ENCODE results near the gene SLC10A7. TPM values are rescaled to one million over a fixed set of nuclear protein-coding genes. Genes with fewer than 3 reads are reported as not detected.

The SLC10A7 gene
- total RNA-seq, 1 donor from 2014 or later = 8.9 TPM

DNA sequence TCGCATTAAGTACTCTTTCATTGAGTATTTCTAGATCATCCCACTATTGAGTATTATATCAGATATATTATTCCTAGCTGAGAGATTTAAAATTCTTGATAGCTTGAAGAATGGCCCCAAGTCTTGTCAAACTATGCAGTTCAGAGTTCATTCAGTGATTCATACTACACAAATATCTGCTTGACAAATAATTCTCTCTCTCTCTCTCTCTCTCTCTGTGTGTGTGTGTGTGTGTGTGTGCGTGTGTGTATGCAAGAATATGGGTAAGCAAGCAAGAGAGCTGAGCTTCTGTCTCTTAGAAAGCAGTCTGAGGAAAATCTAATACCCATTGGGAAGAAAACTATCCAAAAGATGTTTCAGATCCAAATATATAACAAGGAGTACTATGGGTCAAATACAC, 142.0 kb downstream of the SLC10A7 start:
- H3K4me3 Mint-ChIP-seq (ENCODE audit: unreplicated experiment) = no peak overlapping the region
- no peaks in the 10 kb centered on the region for H3K79me2 ChIP-seq (ENCODE audit: insufficient read depth, low read length)
- H3K27ac ChIP-seq (ENCODE audit: low read depth, low read length) = no peak overlapping the region
- H2AFZ ChIP-seq (ENCODE audit: low read depth, low read length) = no peak overlapping the region
- FAIRE-seq (no peak), DNase-seq (ENCODE audit: low read depth) (peak; percentile 24)
- no peak overlapping the region for H3K4me3 ChIP-seq (ENCODE audit: insufficient read depth, low read depth, low read length)
- peaks cover 14% of the 10 kb centered on the region for H3K4me1 Mint-ChIP-seq (ENCODE audit: low read depth, unreplicated experiment)
- H3K36me3 ChIP-seq (ENCODE audit: insufficient read depth, low read length) = no peaks in the 10 kb centered on the region
- no peaks in the 10 kb centered on the region for H3K27me3 ChIP-seq (ENCODE audit: insufficient read depth, low read length)
- no peak overlapping the region for H3K4me2 ChIP-seq (ENCODE audit: low read length)
- no peaks in the 10 kb centered on the region for H3K27me3 Mint-ChIP-seq (ENCODE audit: low read depth, unreplicated experiment)
- H3K27ac Mint-ChIP-seq (ENCODE audit: unreplicated experiment) = no peak overlapping the region
- H4K20me1 ChIP-seq (ENCODE audit: insufficient read depth, low read length) = peaks cover 6% of the 10 kb centered on the region
- peaks cover 2% of the 10 kb centered on the region for H3K36me3 Mint-ChIP-seq (ENCODE audit: low read depth, unreplicated experiment)
- TF ChIP-seq, protein P1, sequence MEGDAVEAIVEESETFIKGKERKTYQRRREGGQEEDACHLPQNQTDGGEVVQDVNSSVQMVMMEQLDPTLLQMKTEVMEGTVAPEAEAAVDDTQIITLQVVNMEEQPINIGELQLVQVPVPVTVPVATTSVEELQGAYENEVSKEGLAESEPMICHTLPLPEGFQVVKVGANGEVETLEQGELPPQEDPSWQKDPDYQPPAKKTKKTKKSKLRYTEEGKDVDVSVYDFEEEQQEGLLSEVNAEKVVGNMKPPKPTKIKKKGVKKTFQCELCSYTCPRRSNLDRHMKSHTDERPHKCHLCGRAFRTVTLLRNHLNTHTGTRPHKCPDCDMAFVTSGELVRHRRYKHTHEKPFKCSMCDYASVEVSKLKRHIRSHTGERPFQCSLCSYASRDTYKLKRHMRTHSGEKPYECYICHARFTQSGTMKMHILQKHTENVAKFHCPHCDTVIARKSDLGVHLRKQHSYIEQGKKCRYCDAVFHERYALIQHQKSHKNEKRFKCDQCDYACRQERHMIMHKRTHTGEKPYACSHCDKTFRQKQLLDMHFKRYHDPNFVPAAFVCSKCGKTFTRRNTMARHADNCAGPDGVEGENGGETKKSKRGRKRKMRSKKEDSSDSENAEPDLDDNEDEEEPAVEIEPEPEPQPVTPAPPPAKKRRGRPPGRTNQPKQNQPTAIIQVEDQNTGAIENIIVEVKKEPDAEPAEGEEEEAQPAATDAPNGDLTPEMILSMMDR (IDR thresholded peaks at IDR 0.05; ENCODE audit: insufficient read depth, low read depth, low read length) = no peak
- TF ChIP-seq EZH2 (IDR thresholded peaks at IDR 0.05; ENCODE audit: insufficient read depth, low read length) = no peak
- H3K4me1 ChIP-seq (ENCODE audit: insufficient read depth, low read length) = no peaks in the 10 kb centered on the region
- no peak overlapping the region for H3K9ac ChIP-seq (ENCODE audit: low read length)
- no peaks in the 10 kb centered on the region for H3K9me3 ChIP-seq (ENCODE audit: insufficient read depth, low read depth, low read length)
- peaks cover 7% of the 10 kb centered on the region for H3K9me3 Mint-ChIP-seq (ENCODE audit: unreplicated experiment)

DNA sequence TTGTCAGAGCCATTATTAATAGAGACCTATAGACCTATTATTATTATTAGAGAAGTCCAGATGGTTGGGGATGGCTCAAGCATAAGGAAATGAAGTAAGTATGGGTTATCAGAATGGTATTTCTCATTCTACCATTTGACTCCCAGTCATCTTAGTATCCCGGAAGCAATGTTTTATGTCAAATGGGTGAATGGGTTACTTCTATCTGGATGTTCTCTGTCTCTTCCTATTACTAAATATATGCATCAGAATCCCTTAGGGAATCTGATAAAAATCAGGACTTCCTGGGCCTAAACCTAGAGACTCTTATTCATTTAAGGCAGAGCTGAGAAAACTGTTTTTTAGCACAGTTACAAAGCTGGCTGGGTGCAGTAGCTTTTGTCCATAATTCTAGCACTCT, 149.9 kb downstream of the SLC10A7 start:
- H3K27me3 ChIP-seq (ENCODE audit: insufficient read depth, low read length) = no peaks in the 10 kb centered on the region
- H3K36me3 ChIP-seq (ENCODE audit: insufficient read depth, low read length) = no peaks in the 10 kb centered on the region
- H2AFZ ChIP-seq (ENCODE audit: low read depth, low read length) = no peak overlapping the region
- H3K79me2 ChIP-seq (ENCODE audit: insufficient read depth, low read length) = no peaks in the 10 kb centered on the region
- no peaks in the 10 kb centered on the region for H3K27me3 Mint-ChIP-seq (ENCODE audit: low read depth, unreplicated experiment)
- no peak overlapping the region for H3K4me3 Mint-ChIP-seq (ENCODE audit: unreplicated experiment)
- H3K4me1 Mint-ChIP-seq (ENCODE audit: low read depth, unreplicated experiment) = peaks cover 15% of the 10 kb centered on the region
- H3K36me3 Mint-ChIP-seq (ENCODE audit: low read depth, unreplicated experiment) = peaks cover 2% of the 10 kb centered on the region
- H3K9ac ChIP-seq (ENCODE audit: low read length) = no peak overlapping the region
- no peak overlapping the region for H3K4me3 ChIP-seq (ENCODE audit: insufficient read depth, low read depth, low read length)
- TF ChIP-seq, protein P1 (IDR thresholded peaks at IDR 0.05; ENCODE audit: insufficient read depth, low read depth, low read length) = no peak
- no peak for TF ChIP-seq EZH2 (IDR thresholded peaks at IDR 0.05; ENCODE audit: insufficient read depth, low read length)
- no peaks in the 10 kb centered on the region for H3K9me3 ChIP-seq (ENCODE audit: insufficient read depth, low read depth, low read length)
- peaks cover 7% of the 10 kb centered on the region for H3K9me3 Mint-ChIP-seq (ENCODE audit: unreplicated experiment)
- no peak overlapping the region for H3K27ac ChIP-seq (ENCODE audit: low read depth, low read length)
- no peak overlapping the region for H3K4me2 ChIP-seq (ENCODE audit: low read length)
- H3K4me1 ChIP-seq (ENCODE audit: insufficient read depth, low read length) = no peaks in the 10 kb centered on the region
- no peak overlapping the region for H3K27ac Mint-ChIP-seq (ENCODE audit: unreplicated experiment)
- H4K20me1 ChIP-seq (ENCODE audit: insufficient read depth, low read length) = peaks cover 9% of the 10 kb centered on the region
- DNase-seq (ENCODE audit: low read depth) (no peak), FAIRE-seq (no peak)

DNA sequence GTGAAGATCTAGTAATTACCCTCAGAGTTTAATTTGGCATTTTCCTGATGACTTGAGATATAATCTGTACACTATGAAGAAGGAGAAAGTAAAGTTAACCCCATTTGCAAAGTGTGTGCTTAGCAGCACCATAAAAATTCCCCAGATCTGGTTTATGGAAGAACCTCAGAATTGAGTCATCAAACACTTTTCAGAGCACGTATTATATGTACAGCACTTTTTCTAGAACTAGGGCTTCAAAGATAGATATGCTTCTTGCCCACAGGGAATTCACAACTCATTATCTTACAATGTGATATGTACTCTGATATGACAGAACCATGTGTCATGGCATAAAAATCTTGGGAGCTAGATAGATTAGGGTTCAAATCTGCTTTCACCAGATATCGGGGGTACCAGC, 150.9 kb downstream of the SLC10A7 start:
- Histone ChIP-seq H3K4me3 (ENCODE audit: insufficient read depth, low read depth, low read length) (no peak overlapping the region), H3K36me3 (ENCODE audit: insufficient read depth, low read length) (no peaks in the 10 kb centered on the region), H3K27me3 (ENCODE audit: insufficient read depth, low read length) (no peaks in the 10 kb centered on the region), H3K27ac (ENCODE audit: low read depth, low read length) (no peak overlapping the region), H3K79me2 (ENCODE audit: insufficient read depth, low read length) (no peaks in the 10 kb centered on the region), H3K9me3 (ENCODE audit: insufficient read depth, low read depth, low read length) (no peaks in the 10 kb centered on the region), H3K4me2 (ENCODE audit: low read length) (no peak overlapping the region), H4K20me1 (ENCODE audit: insufficient read depth, low read length) (peaks cover 12% of the 10 kb centered on the region), H3K4me1 (ENCODE audit: insufficient read depth, low read length) (no peaks in the 10 kb centered on the region), H3K9ac (ENCODE audit: low read length) (no peak overlapping the region), H2AFZ (ENCODE audit: low read depth, low read length) (no peak overlapping the region)
- FAIRE-seq (no peak), DNase-seq (ENCODE audit: low read depth) (peak; percentile 28)
- Mint-ChIP-seq H3K4me3 (ENCODE audit: unreplicated experiment) (no peak overlapping the region), H3K27me3 (ENCODE audit: low read depth, unreplicated experiment) (no peaks in the 10 kb centered on the region), H3K36me3 (ENCODE audit: low read depth, unreplicated experiment) (no peaks in the 10 kb centered on the region), H3K9me3 (ENCODE audit: unreplicated experiment) (peaks cover under 1% of the 10 kb centered on the region), H3K27ac (ENCODE audit: unreplicated experiment) (no peak overlapping the region), H3K4me1 (ENCODE audit: low read depth, unreplicated experiment) (peaks cover 15% of the 10 kb centered on the region)
- TF ChIP-seq, protein P1 (IDR thresholded peaks at IDR 0.05; ENCODE audit: insufficient read depth, low read depth, low read length) = no peak
- TF ChIP-seq EZH2 (IDR thresholded peaks at IDR 0.05; ENCODE audit: insufficient read depth, low read length) = no peak
